C1 segment of cervical spinal cord (tissue), 14 donors: ENCODE results near the gene PLAC8L1.
"Not testable (repeated sequence)": the region's sequence is repeated elsewhere in the genome, so short reads cannot be mapped to it uniquely, and the experiment has no call there.

ENCODE experiments used
- DNase-seq, 14 donors: peaks; one replicate each; lab custom pipeline; 2025; lab: John Stamatoyannopoulos, UW

PLAC8L1 gene

GRCh38 chr5:146105477-146105876 lies at the start of gene PLAC8L1:
Gene PLAC8L1, minus strand, starts transcription at chr5:146105577. Its CDS starts 1,266 bp downstream, at chr5:146104311.
- DNase-seq, result no peak

GRCh38 chr5:146151970-146152369 lies 46.6 kb upstream of the PLAC8L1 start:
- no peak for DNase-seq

- no peak for DNase-seq
These were observed 32.6 kb upstream of the PLAC8L1 start for GRCh38 chr5:146137967-146138403.

GRCh38 chr5:146130440-146131045 lies 25.2 kb upstream of the PLAC8L1 start:
- DNase-seq, result no peak

- DNase-seq, result no peak
These were observed 20.7 kb upstream of the PLAC8L1 start for GRCh38 chr5:146126068-146126467.

- no peak for DNase-seq
These were observed 19.2 kb upstream of the PLAC8L1 start for GRCh38 chr5:146124580-146124979.

- not testable (repeated sequence) for DNase-seq
These were observed 16.1 kb upstream of the PLAC8L1 start for GRCh38 chr5:146121451-146121850.

- no peak for DNase-seq
These were observed 12.9 kb upstream of the PLAC8L1 start for GRCh38 chr5:146118322-146118721.

- not testable (repeated sequence) for DNase-seq
These were observed 11.8 kb upstream of the PLAC8L1 start for GRCh38 chr5:146117216-146117615.

GRCh38 chr5:146116361-146116760 lies 11.0 kb upstream of the PLAC8L1 start:
- DNase-seq, result no peak

- no peak for DNase-seq
These were observed 7.1 kb upstream of the PLAC8L1 start for GRCh38 chr5:146112476-146112875.

- no peak for DNase-seq
These were observed 6.0 kb upstream of the PLAC8L1 start for GRCh38 chr5:146111409-146111808.

GRCh38 chr5:146109379-146109778 lies 4.0 kb upstream of the PLAC8L1 start:
- no peak for DNase-seq

GRCh38 chr5:146108870-146109269 lies 3.5 kb upstream of the PLAC8L1 start:
- not testable (repeated sequence) for DNase-seq

- no peak for DNase-seq
These were observed 2.5 kb upstream of the PLAC8L1 start for GRCh38 chr5:146107901-146108300.

- DNase-seq, result no peak
These were observed 1.8 kb downstream of the PLAC8L1 start for GRCh38 chr5:146103594-146103993.

- no peak for DNase-seq
These were observed 3.7 kb downstream of the PLAC8L1 start for GRCh38 chr5:146101646-146102045.

GRCh38 chr5:146098047-146098446 lies 7.3 kb downstream of the PLAC8L1 start:
- peak in 9 of 14 donors; percentile 1 to 34 (median 23) for DNase-seq

- no peak for DNase-seq
These were observed 13.5 kb downstream of the PLAC8L1 start for GRCh38 chr5:146091881-146092280.

- no peak for DNase-seq
These were observed 16.1 kb downstream of the PLAC8L1 start for GRCh38 chr5:146089287-146089686.

GRCh38 chr5:146088098-146088497 lies 17.3 kb downstream of the PLAC8L1 start:
- DNase-seq, result no peak

- no peak for DNase-seq
These were observed 21.0 kb downstream of the PLAC8L1 start for GRCh38 chr5:146084376-146084775.

GRCh38 chr5:146082798-146083197 lies 22.6 kb downstream of the PLAC8L1 start:
- no peak for DNase-seq

GRCh38 chr5:146081556-146081955 lies 23.8 kb downstream of the PLAC8L1 start:
- no peak for DNase-seq
